Right ventricle myocardium superior (tissue), 1 donor: ENCODE measurements around the gene POTEB. TPM values are rescaled to one million over a fixed set of nuclear protein-coding genes. Genes with fewer than 3 reads are reported as not detected.
"Not testable (repeated sequence)": the region's sequence is repeated elsewhere in the genome, so short reads cannot be mapped to it uniquely, and the experiment has no call there.

Experiments
- ATAC-seq: fragments of 200-7000 bp; cut with Tn5 transposase; one replicate; pipeline ENCODE4 v1.9.1; 2020; ENCODE audit warnings: mild to moderate bottlenecking; ENCODE audit not compliant: poor library complexity
- DNase-seq: peaks from one replicate; pipeline ENCODE4 v3.0.0-alpha.2; 2020
- intact Hi-C: fragments of 100-400 bp; cut with DNase I; formaldehyde crosslinking; loops from one replicate; pipeline ENCODE4 v1.11.2; 2022
- long read RNA-seq: library from polyadenylated mRNA; unstranded; transcript quantifications from one replicate; pipeline ENCODE4 v2.0.0, GENCODE V29; 2021
- microRNA-seq: library from miRNA; unstranded; fragments of <30 nt; microRNA quantifications from one replicate; pipeline ENCODE4 v1.2.0, GENCODE V29; 2020
- total RNA-seq: library from RNA; stranded (reverse); fragmentation: NEBNext Ultra II Directional; extraction: Animal tissue kit (Norgen Biotek cat#: 25700); gene quantifications from one replicate; pipeline ENCODE4 v1.2.1, GENCODE V29; 2021
- donor health status: DM: no; HTN: yes; CAD: no; lungs with severe emphysema.

Gene POTEB
- total RNA-seq: not detected
- long read RNA-seq: 0 reads

DNA sequence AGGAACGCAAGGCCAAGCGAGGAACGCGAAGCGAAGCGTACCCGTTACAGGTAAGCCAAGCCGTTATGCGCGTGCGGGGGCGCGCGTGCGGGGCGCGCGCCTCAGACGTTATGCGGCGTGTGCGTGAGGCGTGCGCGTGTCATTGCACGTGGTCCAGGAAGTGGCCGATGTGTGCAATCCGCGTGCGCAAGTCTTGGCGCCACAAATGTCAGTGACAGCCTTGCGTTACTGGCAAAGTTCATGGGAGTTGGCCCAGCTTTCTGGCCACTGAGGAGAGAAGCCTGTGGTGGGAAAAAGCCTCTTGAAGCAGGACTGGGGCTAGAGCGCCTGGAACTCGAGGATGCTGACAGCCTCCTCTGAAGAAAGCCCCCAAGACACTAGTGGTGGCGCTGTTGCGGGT, at the start of gene POTEB:
POTEB (minus strand) TSS at position 101 of the 400 bp plus-strand sequence. CDS start 489 bp downstream, outside the sequence.
- intact Hi-C loops, DNase-seq, ATAC-seq: not testable (repeated sequence)

DNA sequence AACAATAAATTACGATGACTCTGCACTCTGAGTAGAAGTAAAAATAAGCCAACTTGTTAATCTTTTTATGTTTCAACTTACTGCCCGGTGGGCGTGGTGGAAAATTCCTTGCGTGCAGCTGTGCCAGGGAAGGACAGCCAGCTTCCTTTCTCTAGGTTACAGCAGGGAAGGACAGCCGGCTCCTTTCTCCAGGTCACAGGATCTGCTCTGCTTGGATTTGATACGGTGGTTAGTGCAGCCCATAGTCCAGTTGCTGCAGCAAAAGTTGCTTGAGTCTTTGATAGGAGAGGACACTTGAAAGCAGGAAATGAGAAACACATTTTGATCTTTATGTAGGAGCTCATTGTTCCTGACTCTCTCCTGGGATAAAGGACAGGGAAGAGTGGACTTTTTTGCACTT, 13.4 kb upstream of the POTEB start:
- intact Hi-C loops, DNase-seq: not testable (repeated sequence)
- ATAC-seq: peak; percentile 51

DNA sequence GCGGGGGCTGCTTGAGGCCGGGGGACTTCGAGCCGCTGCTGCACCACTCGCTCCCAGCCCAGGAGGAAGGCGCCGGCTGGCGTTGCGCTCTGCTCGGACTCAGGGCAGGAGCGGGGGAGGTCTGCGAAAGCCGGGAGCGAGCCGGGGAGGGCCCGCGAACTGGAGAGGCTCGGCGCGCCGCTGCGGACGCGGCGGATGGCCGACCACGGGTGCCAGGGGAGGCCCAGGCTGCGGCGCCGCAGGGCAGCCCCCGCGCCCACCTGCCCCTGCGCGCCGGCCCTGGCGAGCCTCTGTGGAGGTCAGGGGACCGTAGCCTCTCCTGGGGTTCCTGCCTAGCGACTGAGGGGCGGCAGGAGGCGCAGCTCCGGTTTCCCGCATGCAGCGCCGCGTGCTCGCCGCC, 12.0 kb upstream of the POTEB start:
- not testable (repeated sequence) for ATAC-seq

DNA sequence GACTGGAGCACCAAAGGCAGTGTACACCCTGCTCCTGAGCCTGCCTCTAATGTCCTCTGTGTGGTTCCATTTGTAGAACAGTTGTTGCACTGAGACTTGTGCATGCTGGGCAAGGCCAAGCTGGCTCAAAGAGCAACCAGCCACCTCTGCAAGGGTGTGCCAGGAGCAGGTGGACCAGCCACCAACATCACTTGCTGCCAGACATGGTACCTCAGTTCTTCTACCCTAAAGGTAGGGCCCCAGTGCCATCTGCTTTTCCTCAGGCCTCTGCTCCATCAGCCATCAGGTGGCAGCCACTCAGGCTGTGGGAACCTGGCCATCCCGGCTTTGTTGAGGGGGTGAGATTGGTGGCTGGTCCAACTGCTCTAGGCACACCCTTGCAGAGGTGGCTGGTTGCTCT, 38.7 kb downstream of the POTEB start:
- ATAC-seq, intact Hi-C loops, DNase-seq: not testable (repeated sequence)

More for the DNA sequence above, 12.0 kb upstream of the POTEB start:
- DNase-seq, intact Hi-C loops: not testable (repeated sequence)

Small RNAs within 50 kb of the gene (microRNA-seq; reads per million reads assigned to microRNA genes)
- gene MIR3118-4: not detected

Other genes starting within 250 kb of the POTEB start
- not detected for gene OR4M2, start 202.8 kb upstream of the POTEB start, total RNA-seq